ENCODE data around the gene TBC1D7. TPM values are rescaled to one million over a fixed set of nuclear protein-coding genes. Genes with fewer than 3 reads are reported as not detected.

TBC1D7 gene
- total RNA-seq, 1 donor from 2014 or later = 34.7 TPM

DNA sequence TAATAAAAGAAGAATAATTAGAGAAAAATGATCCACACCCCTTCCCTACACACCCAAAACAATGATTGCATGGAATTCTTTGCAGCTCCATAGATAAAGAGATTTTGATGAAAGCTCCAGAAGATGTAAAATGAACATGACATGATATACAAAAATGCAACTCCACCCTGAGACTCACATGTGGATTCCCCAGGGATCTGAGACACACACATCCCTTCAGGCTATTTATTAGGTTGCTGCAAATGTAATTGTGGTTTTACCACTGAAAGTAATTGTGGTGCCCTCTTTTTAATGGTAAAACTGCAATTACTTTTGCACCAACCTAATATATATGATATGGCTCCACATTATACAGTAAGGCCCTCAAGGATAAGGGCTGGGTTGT, 40.4 kb upstream of the TBC1D7 start:
- DNase-seq (ENCODE audit: low spot score, unreplicated experiment) = no peak
- Mint-ChIP-seq H3K9me3 (ENCODE audit: low read depth) (no peaks in the 10 kb centered on the region), H3K4me3 (ENCODE audit: low read depth) (no peak overlapping the region), H3K4me1 (ENCODE audit: low read depth) (peaks cover 14% of the 10 kb centered on the region), H3K27ac (no peak overlapping the region), H3K27me3 (peaks cover 20% of the 10 kb centered on the region), H3K36me3 (ENCODE audit: insufficient read depth) (no peaks in the 10 kb centered on the region)
- TF ChIP-seq, protein P1, sequence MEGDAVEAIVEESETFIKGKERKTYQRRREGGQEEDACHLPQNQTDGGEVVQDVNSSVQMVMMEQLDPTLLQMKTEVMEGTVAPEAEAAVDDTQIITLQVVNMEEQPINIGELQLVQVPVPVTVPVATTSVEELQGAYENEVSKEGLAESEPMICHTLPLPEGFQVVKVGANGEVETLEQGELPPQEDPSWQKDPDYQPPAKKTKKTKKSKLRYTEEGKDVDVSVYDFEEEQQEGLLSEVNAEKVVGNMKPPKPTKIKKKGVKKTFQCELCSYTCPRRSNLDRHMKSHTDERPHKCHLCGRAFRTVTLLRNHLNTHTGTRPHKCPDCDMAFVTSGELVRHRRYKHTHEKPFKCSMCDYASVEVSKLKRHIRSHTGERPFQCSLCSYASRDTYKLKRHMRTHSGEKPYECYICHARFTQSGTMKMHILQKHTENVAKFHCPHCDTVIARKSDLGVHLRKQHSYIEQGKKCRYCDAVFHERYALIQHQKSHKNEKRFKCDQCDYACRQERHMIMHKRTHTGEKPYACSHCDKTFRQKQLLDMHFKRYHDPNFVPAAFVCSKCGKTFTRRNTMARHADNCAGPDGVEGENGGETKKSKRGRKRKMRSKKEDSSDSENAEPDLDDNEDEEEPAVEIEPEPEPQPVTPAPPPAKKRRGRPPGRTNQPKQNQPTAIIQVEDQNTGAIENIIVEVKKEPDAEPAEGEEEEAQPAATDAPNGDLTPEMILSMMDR (IDR thresholded peaks at IDR 0.05; ENCODE audit: unreplicated experiment) = no peak

DNA sequence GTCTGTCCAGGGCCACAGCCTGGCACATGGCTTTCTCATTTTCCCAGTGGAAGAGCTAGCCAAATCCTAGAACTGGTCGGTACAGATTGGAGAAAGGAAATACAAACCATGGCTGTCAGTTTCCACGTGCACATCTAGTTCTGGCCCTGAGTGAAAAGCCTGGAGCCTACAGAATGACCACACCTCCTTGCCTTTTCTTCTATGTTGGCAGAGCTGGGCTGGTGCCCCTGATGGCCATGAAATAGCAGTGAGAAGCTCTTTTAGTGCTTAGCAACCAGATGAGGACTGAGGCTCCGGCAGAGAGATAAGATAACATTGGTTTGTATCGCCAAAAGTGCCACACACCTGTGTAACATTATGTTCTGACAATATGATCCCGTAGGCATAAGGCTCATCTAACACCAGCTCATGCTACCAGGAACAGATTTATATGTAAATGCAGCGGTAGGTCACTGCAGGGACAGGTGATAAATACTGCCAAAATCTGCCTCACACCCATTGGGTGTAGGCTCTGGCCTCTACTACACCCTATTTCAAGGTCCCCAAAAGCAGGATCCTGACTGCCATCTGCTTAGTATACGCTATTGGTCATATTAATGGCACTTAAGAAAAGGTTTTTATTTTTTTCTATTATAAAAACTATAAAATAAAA, 39.9 kb upstream of the TBC1D7 start:
- DNase-seq (ENCODE audit: low spot score, unreplicated experiment) = no peak
- Mint-ChIP-seq H3K36me3 (ENCODE audit: insufficient read depth) (no peaks in the 10 kb centered on the region), H3K4me3 (ENCODE audit: low read depth) (no peak overlapping the region), H3K27ac (peak overlapping the region; percentile 33), H3K9me3 (ENCODE audit: low read depth) (no peaks in the 10 kb centered on the region), H3K4me1 (ENCODE audit: low read depth) (peaks cover 14% of the 10 kb centered on the region), H3K27me3 (peaks cover 20% of the 10 kb centered on the region)
- TF ChIP-seq, protein P1 (IDR thresholded peaks at IDR 0.05; ENCODE audit: unreplicated experiment) = no peak

DNA sequence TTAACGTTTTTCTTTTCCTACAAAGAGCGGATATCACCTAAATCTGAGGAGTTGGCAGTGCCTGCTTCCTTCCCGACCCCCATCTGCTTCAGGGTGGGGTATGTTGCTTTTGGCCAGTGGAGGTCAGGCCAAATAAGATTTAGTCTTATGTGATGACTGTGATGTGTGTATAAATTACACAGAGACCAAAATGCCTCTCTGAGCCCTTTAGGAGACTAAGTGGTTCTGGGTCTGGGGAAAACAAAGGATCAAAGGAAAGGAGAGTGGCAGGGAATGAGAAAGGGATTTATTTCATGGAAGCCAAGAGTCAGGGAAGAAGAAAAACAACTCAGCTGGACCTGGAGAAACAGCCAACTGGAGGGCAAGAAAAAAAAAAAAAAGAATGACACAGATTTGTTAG, 39.1 kb upstream of the TBC1D7 start:
- no peak overlapping the region for H3K27ac Mint-ChIP-seq
- H3K9me3 Mint-ChIP-seq (ENCODE audit: low read depth) = no peaks in the 10 kb centered on the region
- no peak for DNase-seq (ENCODE audit: low spot score, unreplicated experiment)
- H3K27me3 Mint-ChIP-seq = peaks cover 12% of the 10 kb centered on the region
- peaks cover 14% of the 10 kb centered on the region for H3K4me1 Mint-ChIP-seq (ENCODE audit: low read depth)
- no peak overlapping the region for H3K4me3 Mint-ChIP-seq (ENCODE audit: low read depth)
- no peaks in the 10 kb centered on the region for H3K36me3 Mint-ChIP-seq (ENCODE audit: insufficient read depth)
- TF ChIP-seq, protein P1 (IDR thresholded peaks at IDR 0.05; ENCODE audit: unreplicated experiment) = no peak

DNA sequence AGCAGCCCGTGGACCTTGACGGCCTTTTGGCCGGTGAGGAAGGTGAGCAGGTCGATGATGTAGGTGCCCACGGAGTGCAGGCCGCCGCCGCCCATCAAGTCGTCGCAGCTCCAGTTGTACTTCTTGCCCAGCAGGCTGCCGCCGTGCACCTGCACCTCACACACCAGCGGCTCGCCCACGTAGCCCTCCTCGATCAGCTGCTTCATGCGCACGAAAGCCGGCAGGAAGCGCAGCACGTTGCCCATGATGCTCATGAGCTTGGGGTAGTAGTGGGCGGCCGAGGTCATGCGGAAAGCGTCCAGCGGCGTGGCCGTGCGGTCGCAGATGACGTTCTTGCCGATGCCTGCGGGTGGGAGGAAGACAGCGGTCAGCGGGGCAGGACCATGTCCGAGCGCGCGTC, 37.0 kb upstream of the TBC1D7 start:
- no peak overlapping the region for H3K4me3 Mint-ChIP-seq (ENCODE audit: low read depth)
- H3K36me3 Mint-ChIP-seq (ENCODE audit: insufficient read depth) = no peaks in the 10 kb centered on the region
- H3K9me3 Mint-ChIP-seq (ENCODE audit: low read depth) = no peaks in the 10 kb centered on the region
- no peak for DNase-seq (ENCODE audit: low spot score, unreplicated experiment)
- no peak overlapping the region for H3K27ac Mint-ChIP-seq
- H3K4me1 Mint-ChIP-seq (ENCODE audit: low read depth) = peaks cover 14% of the 10 kb centered on the region
- TF ChIP-seq, protein P1 (IDR thresholded peaks at IDR 0.05; ENCODE audit: unreplicated experiment) = no peak
- peaks cover 3% of the 10 kb centered on the region for H3K27me3 Mint-ChIP-seq

DNA sequence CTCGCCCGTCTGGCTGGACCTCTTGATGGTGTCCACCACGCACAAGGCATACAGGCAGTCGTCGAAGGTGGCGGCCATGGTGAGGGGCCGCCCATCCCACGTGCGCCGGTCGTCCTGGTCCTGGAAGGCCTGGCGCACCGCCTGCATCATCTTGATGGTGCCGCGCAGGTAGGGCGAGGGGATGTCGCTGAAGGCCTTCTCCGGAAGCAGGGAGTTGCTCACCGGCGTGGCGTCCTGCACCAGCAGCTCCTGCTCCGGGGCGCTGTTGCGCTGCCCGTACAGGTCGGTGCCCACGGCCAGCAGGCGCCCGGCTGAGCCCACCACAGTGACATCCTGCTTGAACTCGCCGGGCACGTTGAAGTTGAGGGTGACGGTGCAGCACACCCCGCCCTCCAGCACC, 36.5 kb upstream of the TBC1D7 start:
- Mint-ChIP-seq H3K27me3 (no peaks in the 10 kb centered on the region), H3K4me1 (ENCODE audit: low read depth) (peaks cover 14% of the 10 kb centered on the region), H3K36me3 (ENCODE audit: insufficient read depth) (no peaks in the 10 kb centered on the region), H3K27ac (no peak overlapping the region), H3K4me3 (ENCODE audit: low read depth) (no peak overlapping the region), H3K9me3 (ENCODE audit: low read depth) (no peaks in the 10 kb centered on the region)
- no peak for DNase-seq (ENCODE audit: low spot score, unreplicated experiment)
- TF ChIP-seq, protein P1 (IDR thresholded peaks at IDR 0.05; ENCODE audit: unreplicated experiment) = no peak

Measured in progenitor cell of endocrine pancreas (in vitro differentiated cells).